Loucy (cell line): ENCODE measurements around the gene POLR3GL.

ENCODE experiments used
- CTCF ChIP-seq: fragments of 200-600 bp; sonication (generic); conservative IDR thresholded peaks from 2 replicates; pipeline ENCODE4 v1.5.1; 2014; ENCODE audit warnings: mild to moderate bottlenecking, antibody characterized with exemption, low read length
- EZH2phosphoT487 ChIP-seq: fragments of 200-600 bp; IDR thresholded peaks from 2 replicates; pipeline ENCODE4 v1.6.1; 2018; ENCODE audit warnings: antibody characterized with exemption, mild to moderate bottlenecking, moderate library complexity, borderline replicate concordance

- TF ChIP-seq CTCF (no peak), EZH2phosphoT487 (no peak)
These were observed 24.3 kb downstream of the POLR3GL start for GRCh38 chr1:145988773-145989172.
